Measurements from ENCODE around the gene CD83. TPM values are rescaled to one million over a fixed set of nuclear protein-coding genes. Genes with fewer than 3 reads are reported as not detected.

Gene CD83
- total RNA-seq, 2 donors from 2014 or later = 31.4 to 124 TPM

- Mint-ChIP-seq H3K4me3 (no peak overlapping the region), H3K27ac (peak overlapping the region in 1 of 2 donors; percentile 20), H3K27me3 (peaks cover 2 to 9% of the 10 kb centered on the region in 2 donors), H3K36me3 (no peaks in the 10 kb centered on the region), H3K9me3 (no peaks in the 10 kb centered on the region), H3K4me1 (ENCODE audit: low read depth in 2 of 2) (no peaks in the 10 kb centered on the region)
- no peak for DNase-seq (ENCODE audit: low spot score)
- ATAC-seq = no peak
These were observed 34.2 kb downstream of the CD83 start for GRCh38 chr6:14151773-14152172.

- DNase-seq (ENCODE audit: low spot score) (no peak), ATAC-seq (no peak)
- Mint-ChIP-seq H3K27me3 (peaks cover 2 to 9% of the 10 kb centered on the region in 2 donors), H3K9me3 (no peaks in the 10 kb centered on the region), H3K36me3 (no peaks in the 10 kb centered on the region), H3K27ac (no peak overlapping the region), H3K4me3 (no peak overlapping the region), H3K4me1 (ENCODE audit: low read depth in 2 of 2) (no peaks in the 10 kb centered on the region)
These were observed 35.7 kb downstream of the CD83 start for GRCh38 chr6:14153228-14153627.

GRCh38 chr6:14159090-14159489 lies 41.5 kb downstream of the CD83 start:
- ATAC-seq (no peak), DNase-seq (ENCODE audit: low spot score) (no peak)
- H3K27ac Mint-ChIP-seq = no peak overlapping the region
- no peaks in the 10 kb centered on the region for H3K4me1 Mint-ChIP-seq (ENCODE audit: low read depth in 2 of 2)
- H3K4me3 Mint-ChIP-seq = no peak overlapping the region
- peaks cover 5% of the 10 kb centered on the region for H3K36me3 Mint-ChIP-seq
- peaks cover 2 to 9% of the 10 kb centered on the region in 2 donors for H3K27me3 Mint-ChIP-seq
- peaks cover 6% of the 10 kb centered on the region for H3K9me3 Mint-ChIP-seq

GRCh38 chr6:14162826-14163225 lies 45.3 kb downstream of the CD83 start:
- H3K4me3 Mint-ChIP-seq = no peak overlapping the region
- no peaks in the 10 kb centered on the region for H3K4me1 Mint-ChIP-seq (ENCODE audit: low read depth in 2 of 2)
- H3K36me3 Mint-ChIP-seq = peaks cover 7% of the 10 kb centered on the region
- H3K27ac Mint-ChIP-seq = no peak overlapping the region
- peaks cover 6% of the 10 kb centered on the region for H3K9me3 Mint-ChIP-seq
- peaks cover under 1 to 2% of the 10 kb centered on the region in 2 donors for H3K27me3 Mint-ChIP-seq
- DNase-seq (ENCODE audit: low spot score) (no peak), ATAC-seq (no peak)

GRCh38 chr6:14165091-14165490 lies 47.5 kb downstream of the CD83 start:
- ATAC-seq (no peak), DNase-seq (ENCODE audit: low spot score) (no peak)
- Mint-ChIP-seq H3K4me1 (ENCODE audit: low read depth in 2 of 2) (no peaks in the 10 kb centered on the region), H3K27me3 (peaks cover 0 to 16% of the 10 kb centered on the region in 2 donors), H3K36me3 (peaks cover 25% of the 10 kb centered on the region), H3K9me3 (peaks cover 9% of the 10 kb centered on the region), H3K27ac (no peak overlapping the region), H3K4me3 (no peak overlapping the region)

GRCh38 chr6:14166839-14167238 lies 49.3 kb downstream of the CD83 start:
- peaks cover 0 to 16% of the 10 kb centered on the region in 2 donors for H3K27me3 Mint-ChIP-seq
- ATAC-seq (no peak), DNase-seq (ENCODE audit: low spot score) (no peak)
- H3K27ac Mint-ChIP-seq = no peak overlapping the region
- H3K4me3 Mint-ChIP-seq = no peak overlapping the region
- H3K9me3 Mint-ChIP-seq = peaks cover 10% of the 10 kb centered on the region
- peaks cover 37% of the 10 kb centered on the region for H3K36me3 Mint-ChIP-seq
- H3K4me1 Mint-ChIP-seq (ENCODE audit: low read depth in 2 of 2) = no peaks in the 10 kb centered on the region

GRCh38 chr6:14170128-14170527 lies 52.6 kb downstream of the CD83 start:
- no peaks in the 10 kb centered on the region for H3K4me1 Mint-ChIP-seq (ENCODE audit: low read depth in 2 of 2)
- no peak for ATAC-seq
- H3K27me3 Mint-ChIP-seq = peaks cover 0 to 16% of the 10 kb centered on the region in 2 donors
- H3K4me3 Mint-ChIP-seq = no peak overlapping the region
- no peak overlapping the region for H3K27ac Mint-ChIP-seq
- no peak for DNase-seq (ENCODE audit: low spot score)
- H3K36me3 Mint-ChIP-seq = peaks cover 37% of the 10 kb centered on the region
- peaks cover 10% of the 10 kb centered on the region for H3K9me3 Mint-ChIP-seq

- Mint-ChIP-seq H3K9me3 (peaks cover 10% of the 10 kb centered on the region), H3K36me3 (peaks cover 37% of the 10 kb centered on the region), H3K27ac (no peak overlapping the region), H3K4me3 (no peak overlapping the region), H3K4me1 (ENCODE audit: low read depth in 2 of 2) (no peaks in the 10 kb centered on the region), H3K27me3 (peaks cover 2 to 16% of the 10 kb centered on the region in 2 donors)
- DNase-seq (ENCODE audit: low spot score) = no peak
- ATAC-seq = no peak
These were observed 55.0 kb downstream of the CD83 start for GRCh38 chr6:14172562-14172961.

- ATAC-seq (no peak), DNase-seq (ENCODE audit: low spot score) (no peak)
- no peaks in the 10 kb centered on the region for H3K4me1 Mint-ChIP-seq (ENCODE audit: low read depth in 2 of 2)
- H3K36me3 Mint-ChIP-seq = peaks cover 21% of the 10 kb centered on the region
- H3K27me3 Mint-ChIP-seq = peaks cover 2% of the 10 kb centered on the region in 2 donors
- H3K4me3 Mint-ChIP-seq = no peak overlapping the region
- peaks cover 4% of the 10 kb centered on the region for H3K9me3 Mint-ChIP-seq
- H3K27ac Mint-ChIP-seq = no peak overlapping the region
These were observed 56.7 kb downstream of the CD83 start for GRCh38 chr6:14174226-14174625.

- no peak overlapping the region for H3K27ac Mint-ChIP-seq
- no peak overlapping the region for H3K4me3 Mint-ChIP-seq
- ATAC-seq (no peak), DNase-seq (ENCODE audit: low spot score) (no peak)
- no peaks in the 10 kb centered on the region for H3K4me1 Mint-ChIP-seq (ENCODE audit: low read depth in 2 of 2)
- peaks cover 0 to 2% of the 10 kb centered on the region in 2 donors for H3K27me3 Mint-ChIP-seq
- peaks cover 2% of the 10 kb centered on the region for H3K9me3 Mint-ChIP-seq
- peaks cover 13% of the 10 kb centered on the region for H3K36me3 Mint-ChIP-seq
These were observed 57.4 kb downstream of the CD83 start for GRCh38 chr6:14174996-14175395.

- DNase-seq (ENCODE audit: low spot score) = no peak
- H3K4me3 Mint-ChIP-seq = no peak overlapping the region
- ATAC-seq = no peak
These were observed 58.9 kb downstream of the CD83 start for GRCh38 chr6:14176429-14176828.

GRCh38 chr6:14177413-14178082 lies 60.0 kb downstream of the CD83 start:
- no peaks in the 10 kb centered on the region for H3K36me3 Mint-ChIP-seq
- H3K4me3 Mint-ChIP-seq = no peak overlapping the region
- no peaks in the 10 kb centered on the region for H3K9me3 Mint-ChIP-seq
- no peaks in the 10 kb centered on the region for H3K4me1 Mint-ChIP-seq (ENCODE audit: low read depth in 2 of 2)
- DNase-seq (ENCODE audit: low spot score) = no peak
- ATAC-seq = no peak
- H3K27me3 Mint-ChIP-seq = peaks cover 2 to 10% of the 10 kb centered on the region in 2 donors
- no peak overlapping the region for H3K27ac Mint-ChIP-seq

More at GRCh38 chr6:14176429-14176828, 58.9 kb downstream of the CD83 start:
- Mint-ChIP-seq H3K36me3 (peaks cover 2% of the 10 kb centered on the region), H3K27ac (no peak overlapping the region), H3K27me3 (peaks cover 2 to 4% of the 10 kb centered on the region in 2 donors), H3K9me3 (no peaks in the 10 kb centered on the region), H3K4me1 (ENCODE audit: low read depth in 2 of 2) (no peaks in the 10 kb centered on the region)

GRCh38 chr6:14178083-14178445 lies 60.5 kb downstream of the CD83 start:
- Mint-ChIP-seq H3K36me3 (no peaks in the 10 kb centered on the region), H3K27ac (no peak overlapping the region), H3K4me3 (no peak overlapping the region), H3K9me3 (no peaks in the 10 kb centered on the region), H3K27me3 (peaks cover 2 to 10% of the 10 kb centered on the region in 2 donors), H3K4me1 (ENCODE audit: low read depth in 2 of 2) (no peaks in the 10 kb centered on the region)
- DNase-seq (ENCODE audit: low spot score) (no peak), ATAC-seq (no peak)

- H3K9me3 Mint-ChIP-seq = no peaks in the 10 kb centered on the region
- peaks cover 2 to 10% of the 10 kb centered on the region in 2 donors for H3K27me3 Mint-ChIP-seq
- H3K4me1 Mint-ChIP-seq (ENCODE audit: low read depth in 2 of 2) = no peaks in the 10 kb centered on the region
- H3K36me3 Mint-ChIP-seq = no peaks in the 10 kb centered on the region
- no peak overlapping the region for H3K4me3 Mint-ChIP-seq
- ATAC-seq = no peak
- no peak overlapping the region for H3K27ac Mint-ChIP-seq
- DNase-seq (ENCODE audit: low spot score) = no peak
These were observed 63.0 kb downstream of the CD83 start for GRCh38 chr6:14180609-14181008.

GRCh38 chr6:14182916-14183315 lies 65.3 kb downstream of the CD83 start:
- Mint-ChIP-seq H3K27me3 (peaks cover 0 to 10% of the 10 kb centered on the region in 2 donors), H3K4me3 (no peak overlapping the region), H3K4me1 (ENCODE audit: low read depth in 2 of 2) (no peaks in the 10 kb centered on the region), H3K9me3 (no peaks in the 10 kb centered on the region), H3K36me3 (no peaks in the 10 kb centered on the region), H3K27ac (no peak overlapping the region)
- ATAC-seq = no peak
- DNase-seq (ENCODE audit: low spot score) = no peak
